GM12878 (cell line): ENCODE measurements around the gene YIPF6. TPM values are rescaled to one million over a fixed set of nuclear protein-coding genes. Genes with fewer than 3 reads are reported as not detected.

Source experiments
- CBFB ChIP-seq: IDR thresholded peaks from 2 replicates; pipeline ENCODE4 v1.6.1; 2016; ENCODE audit warnings: antibody characterized with exemption, low read depth
- CREM ChIP-seq: IDR thresholded peaks from 2 replicates; pipeline ENCODE4 v1.6.1; 2014; ENCODE audit warnings: antibody characterized with exemption, low read depth
- E2F4 ChIP-seq: IDR thresholded peaks from 2 replicates; pipeline ENCODE4 v1.6.1; 2012; ENCODE audit warnings: low read depth, low read length, improper control_type of control experiment
- IKZF1 ChIP-seq: fragments of 450-650 bp; conservative IDR thresholded peaks from 2 replicates; pipeline ENCODE4 v1.6.1; 2017; ENCODE audit warnings: antibody characterized with exemption, mild to moderate bottlenecking
- NKRF ChIP-seq: fragments of 450-650 bp; conservative IDR thresholded peaks from 2 replicates; pipeline ENCODE4 v1.6.1; 2017; ENCODE audit warnings: mild to moderate bottlenecking, moderate library complexity
- NR2C1 ChIP-seq: fragments of 450-650 bp; IDR thresholded peaks from 2 replicates; pipeline ENCODE4 v1.6.1; 2017; ENCODE audit warnings: antibody characterized with exemption, mild to moderate bottlenecking, moderate library complexity
- PAX5 ChIP-seq: IDR thresholded peaks from 2 replicates; pipeline ENCODE4 v1.6.1; 2011; ENCODE audit warnings: low read depth, low read length, borderline replicate concordance
- POLR2AphosphoS2 ChIP-seq: IDR thresholded peaks from 2 replicates; pipeline ENCODE4 v1.6.1; 2011; ENCODE audit warnings: low read depth, mild to moderate bottlenecking, low read length, improper control_type of control experiment, moderate library complexity
- POU2F2 ChIP-seq: IDR thresholded peaks from 3 replicates; pipeline ENCODE4 v1.6.1; 2011; ENCODE audit warnings: low read depth, mild to moderate bottlenecking, low read length, borderline replicate concordance
- RELB ChIP-seq: fragments of 450-650 bp; IDR thresholded peaks from 2 replicates; pipeline ENCODE4 v1.6.1; 2017; ENCODE audit warnings: low read depth, mild to moderate bottlenecking, moderate library complexity
- SMARCA5 ChIP-seq: fragments of 450-650 bp; IDR thresholded peaks from 2 replicates; pipeline ENCODE4 v1.6.1; 2017; ENCODE audit warnings: mild to moderate bottlenecking
- TCF12 ChIP-seq: IDR thresholded peaks from 2 replicates; pipeline ENCODE4 v1.6.1; 2011; ENCODE audit warnings: low read depth, mild to moderate bottlenecking, low read length
- polyA plus RNA-seq, 11 experiments: library from polyadenylated mRNA; depleted of rRNA in 4 of 11; unstranded in 6 of 11; stranded (reverse) in 5 of 11; fragments of >200 nt; fragmentation: Nextera tagmentation in 4 of 11; fragmentation: Illumina TruSeq in 1 of 11; extraction: Ambion mirVana in 4 of 11; extraction: Trizol in 1 of 11; gene quantifications; 1 replicate in 1 of 11; 2 replicates in 10 of 11; pipeline versions ENCODE4 v1.2.1 to v1.2.3, GENCODE V29; 2011 to 2016; ENCODE audit warnings: inconsistent platforms in 2 of 11, missing spikeins in 2 of 11, low read depth in 1 of 11
- total RNA-seq, 4 experiments: library from RNA; depleted of rRNA in 3 of 4; stranded (reverse); fragments of >200 nt in 3 of 4; fragmentation: Illumina TruSeq in 1 of 4; extraction: Trizol in 1 of 4; gene quantifications; 2 replicates each; pipeline versions ENCODE4 v1.2.1 to v1.2.3, GENCODE V29; 2013 to 2021

YIPF6 gene
- total and polyA plus RNA-seq, 10 of the 15 experiments (the other 5 are each of a cell fraction or from before 2014, with no cell fraction given), result 5.9 to 23.1 (median 12.2) TPM

GRCh38 chrX:68498508-68499379 is at the start of gene YIPF6 (continued):
- TF ChIP-seq E2F4, result no peak
- TF ChIP-seq POU2F2, result peak; percentile 40; the same call in 1 of the 3 replicates
- TF ChIP-seq POLR2AphosphoS2, result peak; percentile 69; the same call in 1 of the 2 replicates
- peak; percentile 67 for TF ChIP-seq NR2C1
- peak; percentile 54; the same call in 1 of the 2 replicates for TF ChIP-seq RELB
- no peak for TF ChIP-seq NKRF
- TF ChIP-seq CBFB, result peak; percentile 47; the same call in 1 of the 2 replicates
- peak; percentile 38; the same call in 1 of the 2 replicates for TF ChIP-seq TCF12
- TF ChIP-seq SMARCA5, result no peak
- no peak for TF ChIP-seq PAX5
- TF ChIP-seq IKZF1, result peak; percentile 45
- TF ChIP-seq CREM, result peak; percentile 97
